ENCODE measurements around the gene NRIP1.

DNA sequence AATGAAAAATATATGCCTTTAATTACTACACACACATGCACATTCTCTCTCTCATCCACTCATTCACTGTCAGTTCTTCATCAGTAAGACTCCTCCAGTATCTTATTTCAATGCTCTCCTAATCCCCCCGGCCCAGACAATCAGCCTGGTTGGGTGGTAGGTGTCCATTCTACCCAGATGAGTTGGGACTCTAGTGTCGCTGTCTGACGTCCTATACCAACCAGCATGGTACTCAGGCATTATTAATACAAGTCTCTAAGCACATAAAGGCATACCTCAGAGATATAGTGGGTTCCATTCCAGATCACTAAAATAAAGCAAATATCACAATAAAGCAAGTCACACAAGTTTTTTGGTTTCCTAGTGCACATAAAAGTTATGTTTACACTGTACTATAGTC lies 19.8 kb downstream of the NRIP1 start:
- TF ChIP-seq POLR2A (IDR thresholded peaks at IDR 0.05) = no peak
- TF ChIP-seq, protein P1, sequence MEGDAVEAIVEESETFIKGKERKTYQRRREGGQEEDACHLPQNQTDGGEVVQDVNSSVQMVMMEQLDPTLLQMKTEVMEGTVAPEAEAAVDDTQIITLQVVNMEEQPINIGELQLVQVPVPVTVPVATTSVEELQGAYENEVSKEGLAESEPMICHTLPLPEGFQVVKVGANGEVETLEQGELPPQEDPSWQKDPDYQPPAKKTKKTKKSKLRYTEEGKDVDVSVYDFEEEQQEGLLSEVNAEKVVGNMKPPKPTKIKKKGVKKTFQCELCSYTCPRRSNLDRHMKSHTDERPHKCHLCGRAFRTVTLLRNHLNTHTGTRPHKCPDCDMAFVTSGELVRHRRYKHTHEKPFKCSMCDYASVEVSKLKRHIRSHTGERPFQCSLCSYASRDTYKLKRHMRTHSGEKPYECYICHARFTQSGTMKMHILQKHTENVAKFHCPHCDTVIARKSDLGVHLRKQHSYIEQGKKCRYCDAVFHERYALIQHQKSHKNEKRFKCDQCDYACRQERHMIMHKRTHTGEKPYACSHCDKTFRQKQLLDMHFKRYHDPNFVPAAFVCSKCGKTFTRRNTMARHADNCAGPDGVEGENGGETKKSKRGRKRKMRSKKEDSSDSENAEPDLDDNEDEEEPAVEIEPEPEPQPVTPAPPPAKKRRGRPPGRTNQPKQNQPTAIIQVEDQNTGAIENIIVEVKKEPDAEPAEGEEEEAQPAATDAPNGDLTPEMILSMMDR (IDR thresholded peaks at IDR 0.05) = no peak

All from tibial nerve (tissue), 3 donors.